Activated CD8-positive, alpha-beta memory T cell treated with anti-CD3 and anti-CD28 coated beads, Interleukin-2, amount 10 ng/mL, durations not matched to agents 7 days and 5 days (primary cell): Measurements from ENCODE around the gene PXYLP1. TPM values are rescaled to one million over a fixed set of nuclear protein-coding genes. Genes with fewer than 3 reads are reported as not detected.
A peak's percentile ranks its signal among the peaks of the same experiment; 100 is the strongest.
"Not testable (repeated sequence)": the region's sequence is repeated elsewhere in the genome, so short reads cannot be mapped to it uniquely, and the experiment has no call there.

Experiments used
- ATAC-seq: fragments of 150-1000 bp; cut with Tn5 transposase; one replicate; pipeline ENCODE4 v1.10.0; 2021; ENCODE audit warnings: moderate library complexity
- CTCF ChIA-PET: fragments of 350-600 bp; sonication (Branson Sonifier 250); formaldehyde crosslinking; loops from one replicate; lab custom pipeline; 2021; ENCODE audit warnings: antibody characterized with exemption; lab: Charles Lee
- DNase-seq: peaks from one replicate; pipeline ENCODE4 v3.0.0-alpha.2; 2020
- H3K27ac Mint-ChIP-seq: one replicate; pipeline ENCODE4 v1.8.0; 2021; ENCODE audit warnings: mild to moderate bottlenecking, mixed read lengths
- H3K27me3 Mint-ChIP-seq: one replicate; pipeline ENCODE4 v1.8.0; 2021; ENCODE audit warnings: mixed read lengths
- H3K36me3 Mint-ChIP-seq: one replicate; pipeline ENCODE4 v1.8.0; 2021; ENCODE audit warnings: mild to moderate bottlenecking, mixed read lengths
- H3K4me1 Mint-ChIP-seq: one replicate; pipeline ENCODE4 v1.8.0; 2021; ENCODE audit warnings: mixed read lengths
- H3K4me3 Mint-ChIP-seq: one replicate; pipeline ENCODE4 v1.8.0; 2021; ENCODE audit warnings: mild to moderate bottlenecking, moderate library complexity, mixed read lengths
- H3K9me3 Mint-ChIP-seq: one replicate; pipeline ENCODE4 v1.8.0; 2022; ENCODE audit warnings: low read depth, mixed read lengths
- total RNA-seq, 2 experiments: library from RNA; stranded (reverse); gene quantifications; one replicate each; pipeline ENCODE4 v1.2.3, GENCODE V29; 2021

Gene PXYLP1
- total RNA-seq, 2 experiments from 2014 or later: 10.3 to 18.4 TPM

DNA sequence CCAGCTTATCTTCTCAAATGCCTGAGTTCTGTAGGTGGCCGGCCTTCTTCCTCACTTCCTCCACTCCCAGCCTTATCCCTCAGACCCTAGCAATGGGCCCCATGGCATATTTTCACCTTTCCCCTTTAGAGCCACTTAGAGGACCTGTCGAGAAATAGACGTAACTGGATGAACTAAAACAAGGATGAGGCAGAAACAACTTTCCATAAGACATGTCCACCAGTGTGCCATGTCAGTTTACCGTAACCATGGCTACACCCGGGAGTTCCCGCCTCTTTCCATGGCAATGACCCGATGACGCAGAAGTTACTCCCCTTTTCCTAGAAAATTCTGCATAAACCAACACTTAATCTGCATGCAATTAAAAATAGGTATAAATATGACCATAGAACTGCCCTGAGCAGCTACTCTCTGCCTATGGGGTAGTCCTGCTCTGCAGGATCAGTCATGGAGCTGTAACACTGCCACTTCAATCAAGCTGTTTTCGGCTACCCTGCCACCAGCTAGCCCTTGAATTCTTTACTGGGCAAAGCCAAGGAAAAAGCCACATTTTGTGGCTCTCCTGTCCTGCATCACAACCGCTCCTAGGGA, 81.6 kb downstream of the PXYLP1 start:
- Mint-ChIP-seq H3K9me3 (no peaks in the 10 kb centered on the region), H3K4me1 (peaks cover 30% of the 10 kb centered on the region), H3K27ac (no peak overlapping the region), H3K36me3 (no peaks in the 10 kb centered on the region), H3K27me3 (no peaks in the 10 kb centered on the region), H3K4me3 (no peak overlapping the region)
- DNase-seq: no peak
- ATAC-seq: no peak
- CTCF ChIA-PET: interaction anchor here (1.0 to 17.8 kb wide), 9 partner anchors 10 to 248 kb away, joined by 4 to 334 read pairs (median 10); no protein-coding TSS in a partner anchor

- H3K27me3 Mint-ChIP-seq, H3K27ac Mint-ChIP-seq, H3K9me3 Mint-ChIP-seq, DNase-seq, H3K4me3 Mint-ChIP-seq, ATAC-seq, H3K36me3 Mint-ChIP-seq: not testable (repeated sequence)
- CTCF ChIA-PET: interaction anchor here (0.7 to 17.8 kb wide), 6 partner anchors 12 to 142 kb away, joined by 3 to 334 read pairs (median 5); no protein-coding TSS in a partner anchor
- peaks cover 25% of the 10 kb centered on the region for H3K4me1 Mint-ChIP-seq
Observed at GRCh38 chr3:141314415-141314814, 82.8 kb downstream of the PXYLP1 start.

DNA sequence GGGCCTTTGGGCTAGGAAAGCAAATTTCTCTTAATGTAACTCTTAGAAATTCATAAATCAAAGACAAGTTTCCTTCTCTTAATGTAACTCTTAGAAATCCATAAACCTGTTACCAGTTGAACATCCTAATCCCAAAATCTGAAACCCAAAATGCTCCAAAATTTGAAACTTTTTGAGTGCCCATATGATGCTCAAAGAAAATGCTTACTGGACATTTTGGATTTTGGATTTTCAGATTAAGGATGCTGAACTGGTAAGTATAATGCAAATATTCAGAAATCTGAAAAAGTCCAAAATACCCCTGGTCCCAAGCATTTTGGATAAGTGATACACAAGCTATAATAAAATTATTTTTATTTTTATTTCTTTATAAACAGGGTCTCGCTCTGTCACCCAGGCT, 85.2 kb downstream of the PXYLP1 start:
- peaks cover 24% of the 10 kb centered on the region for H3K4me1 Mint-ChIP-seq
- CTCF ChIA-PET: interaction anchor here (1.1 kb wide), 1 partner anchor 138 kb away, joined by 3 read pairs; no protein-coding TSS in a partner anchor
- H3K27me3 Mint-ChIP-seq: no peaks in the 10 kb centered on the region
- ATAC-seq (no peak), DNase-seq (no peak)
- H3K4me3 Mint-ChIP-seq: no peak overlapping the region
- no peak overlapping the region for H3K27ac Mint-ChIP-seq
- H3K36me3 Mint-ChIP-seq: peaks cover 6% of the 10 kb centered on the region
- no peaks in the 10 kb centered on the region for H3K9me3 Mint-ChIP-seq

DNA sequence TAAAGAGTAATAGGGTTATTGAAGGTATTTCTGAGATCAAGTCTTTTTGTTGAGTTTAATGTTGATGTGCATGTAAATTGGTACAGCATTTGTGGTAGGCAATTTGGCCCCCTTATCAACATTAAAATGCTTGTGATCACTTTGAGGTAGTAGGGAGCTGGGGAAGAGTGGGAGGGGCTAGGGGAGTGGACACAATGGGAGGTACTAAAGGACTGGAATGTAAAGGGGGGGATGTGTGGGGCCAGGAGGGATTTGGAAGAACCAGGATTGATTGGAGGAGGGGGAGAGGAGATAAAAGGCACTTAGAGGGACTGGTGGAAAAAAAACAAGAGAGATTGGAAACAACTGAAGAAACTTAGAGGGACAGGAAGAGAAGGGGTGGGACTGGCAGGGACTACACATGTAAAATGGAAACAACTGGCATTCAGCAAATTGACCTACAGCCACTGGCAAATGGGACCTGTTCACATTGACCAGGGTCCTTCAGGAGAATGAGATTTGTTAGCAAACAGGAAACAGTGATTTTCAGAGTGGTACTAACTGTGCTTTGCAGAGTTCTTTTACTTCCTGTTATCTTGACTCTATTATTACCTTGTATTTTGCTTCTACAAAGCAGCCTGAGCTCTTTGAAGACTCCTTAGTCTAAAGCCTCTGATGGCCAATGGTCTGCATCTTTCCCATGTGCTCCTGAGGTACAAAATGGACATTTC, 88.9 kb downstream of the PXYLP1 start:
- CTCF ChIA-PET: interaction anchor here (1.0 to 1.7 kb wide), 3 partner anchors 9 to 89 kb away, joined by 3 to 6 read pairs (median 3); partner anchors contain the start of gene PXYLP1
- ATAC-seq (no peak), DNase-seq (no peak)
- Mint-ChIP-seq H3K4me1 (peaks cover 13% of the 10 kb centered on the region), H3K27me3 (no peaks in the 10 kb centered on the region), H3K4me3 (no peak overlapping the region), H3K27ac (peak overlapping the region; percentile 49), H3K36me3 (peaks cover 6% of the 10 kb centered on the region), H3K9me3 (no peaks in the 10 kb centered on the region)

GRCh38 chr3:141321109-141321497, 89.5 kb downstream of the PXYLP1 start:
- DNase-seq: no peak
- no peaks in the 10 kb centered on the region for H3K9me3 Mint-ChIP-seq
- ATAC-seq: no peak
- no peak overlapping the region for H3K27ac Mint-ChIP-seq
- CTCF ChIA-PET: interaction anchor here (1.0 to 1.7 kb wide), 3 partner anchors 9 to 90 kb away, joined by 3 to 6 read pairs (median 3); partner anchors contain the start of gene PXYLP1
- H3K36me3 Mint-ChIP-seq: peaks cover 6% of the 10 kb centered on the region
- H3K4me3 Mint-ChIP-seq: no peak overlapping the region
- H3K4me1 Mint-ChIP-seq: peaks cover 13% of the 10 kb centered on the region
- H3K27me3 Mint-ChIP-seq: no peaks in the 10 kb centered on the region

GRCh38 chr3:141323936-141324704, 92.5 kb downstream of the PXYLP1 start:
- CTCF ChIA-PET: interaction anchor here (1.0 to 2.5 kb wide), 4 partner anchors 12 to 604 kb away, joined by 3 to 10 read pairs (median 6); no protein-coding TSS in a partner anchor
- peaks cover 22% of the 10 kb centered on the region for H3K4me1 Mint-ChIP-seq
- H3K4me3 Mint-ChIP-seq: no peak overlapping the region
- no peaks in the 10 kb centered on the region for H3K9me3 Mint-ChIP-seq
- H3K27ac Mint-ChIP-seq: no peak overlapping the region
- no peaks in the 10 kb centered on the region for H3K27me3 Mint-ChIP-seq
- peaks cover 8% of the 10 kb centered on the region for H3K36me3 Mint-ChIP-seq
- ATAC-seq (no peak), DNase-seq (no peak)

DNA sequence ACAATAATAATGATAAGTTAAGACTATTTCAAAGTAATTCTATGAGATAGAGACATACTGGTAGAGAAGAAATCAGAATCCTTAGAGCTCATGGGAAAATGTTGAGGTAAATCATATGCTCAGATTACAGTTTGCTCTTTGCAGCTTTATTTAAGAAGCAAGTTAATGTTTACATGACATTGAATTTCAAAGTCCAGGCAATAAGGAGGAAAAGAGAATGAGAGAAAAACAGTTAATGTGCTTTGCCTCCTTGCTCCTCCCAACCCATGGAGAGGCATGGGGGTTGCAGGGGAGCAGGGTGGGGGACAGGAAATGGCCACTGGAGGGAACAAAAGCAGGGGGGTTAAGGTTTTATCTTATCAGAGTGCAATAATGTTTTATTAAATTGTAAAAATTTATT, 94.5 kb downstream of the PXYLP1 start:
- CTCF ChIA-PET: interaction anchor here (1.5 kb wide), 1 partner anchor 116 kb away, joined by 3 read pairs; no protein-coding TSS in a partner anchor
- DNase-seq: no peak

GRCh38 chr3:141326626-141327025, 95.0 kb downstream of the PXYLP1 start:
- H3K27me3 Mint-ChIP-seq: no peaks in the 10 kb centered on the region
- CTCF ChIA-PET: interaction anchor here (1.5 kb wide), 1 partner anchor 115 kb away, joined by 3 read pairs; no protein-coding TSS in a partner anchor
- H3K4me3 Mint-ChIP-seq: no peak overlapping the region
- DNase-seq (no peak), ATAC-seq (no peak)
- H3K4me1 Mint-ChIP-seq: peaks cover 9% of the 10 kb centered on the region
- H3K27ac Mint-ChIP-seq: no peak overlapping the region
- peaks cover 2% of the 10 kb centered on the region for H3K36me3 Mint-ChIP-seq
- no peaks in the 10 kb centered on the region for H3K9me3 Mint-ChIP-seq

More for the DNA sequence above, 94.5 kb downstream of the PXYLP1 start:
- Mint-ChIP-seq H3K4me1 (peaks cover 13% of the 10 kb centered on the region), H3K9me3 (no peaks in the 10 kb centered on the region), H3K27me3 (no peaks in the 10 kb centered on the region), H3K4me3 (no peak overlapping the region), H3K27ac (no peak overlapping the region), H3K36me3 (peaks cover 2% of the 10 kb centered on the region)
- no peak for ATAC-seq

- no peak overlapping the region for H3K27ac Mint-ChIP-seq
- peaks cover 2% of the 10 kb centered on the region for H3K36me3 Mint-ChIP-seq
- ATAC-seq (peak; percentile 20), DNase-seq (no peak)
- CTCF ChIA-PET: no interaction called here
- H3K4me1 Mint-ChIP-seq: peaks cover 9% of the 10 kb centered on the region
- H3K27me3 Mint-ChIP-seq: no peaks in the 10 kb centered on the region
- no peak overlapping the region for H3K4me3 Mint-ChIP-seq
- H3K9me3 Mint-ChIP-seq: no peaks in the 10 kb centered on the region
Observed at GRCh38 chr3:141328286-141329166, 96.9 kb downstream of the PXYLP1 start.

DNA sequence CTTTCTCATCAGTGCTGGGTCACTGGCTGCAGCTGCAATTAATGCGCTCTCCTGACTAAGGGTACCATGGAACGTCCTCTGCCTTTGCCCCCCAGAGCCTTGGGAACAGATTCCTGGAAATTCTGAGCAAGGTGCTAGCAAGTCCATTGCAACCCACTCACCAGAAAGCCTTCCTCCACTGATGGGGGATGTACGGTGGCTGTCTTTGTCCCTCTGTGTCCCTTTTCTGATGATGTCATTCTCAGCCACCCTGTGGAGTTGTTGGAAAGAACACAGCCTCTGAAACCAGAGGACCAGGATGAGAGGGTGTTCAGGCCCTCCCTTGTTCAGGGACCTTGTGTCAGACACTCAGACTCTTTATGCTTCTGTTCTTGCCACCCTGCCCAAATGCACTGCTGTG, 98.6 kb downstream of the PXYLP1 start:
- Mint-ChIP-seq H3K36me3 (peaks cover 2% of the 10 kb centered on the region), H3K27ac (no peak overlapping the region), H3K4me1 (peaks cover 9% of the 10 kb centered on the region), H3K9me3 (no peaks in the 10 kb centered on the region), H3K27me3 (no peaks in the 10 kb centered on the region), H3K4me3 (no peak overlapping the region)
- CTCF ChIA-PET: interaction anchor here (2.8 kb wide), 1 partner anchor 19 kb away, joined by 8 read pairs; no protein-coding TSS in a partner anchor
- DNase-seq (no peak), ATAC-seq (no peak)

DNA sequence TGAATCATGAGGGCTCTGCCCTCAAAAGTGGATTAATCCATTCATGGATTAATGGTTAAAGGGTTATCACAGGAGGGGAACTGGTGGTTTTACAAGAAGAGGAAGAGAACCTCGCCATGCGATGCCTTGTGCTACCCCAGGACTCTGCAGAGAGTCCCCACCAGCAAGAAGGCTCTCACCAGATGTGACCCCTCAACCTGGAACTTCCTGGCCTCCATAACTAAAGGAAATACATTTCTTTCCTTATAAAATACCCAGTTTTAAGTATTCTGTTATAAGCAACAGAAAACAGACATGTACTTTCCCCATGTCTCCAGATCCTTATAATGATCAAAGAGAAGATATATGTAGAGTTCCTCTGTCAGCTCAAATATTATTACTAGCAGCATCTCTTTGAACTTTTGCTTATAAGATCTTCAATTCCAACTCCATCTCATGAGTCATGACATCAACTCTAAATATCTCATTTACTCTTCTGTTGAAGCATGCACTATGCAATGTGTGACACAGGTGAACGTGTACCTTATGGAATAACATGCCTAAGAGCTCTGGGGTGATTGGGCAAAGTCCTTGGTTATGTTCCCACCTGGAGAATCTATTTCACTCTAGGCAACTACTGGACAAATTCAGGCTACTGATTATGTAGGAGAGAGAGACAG, 99.2 kb downstream of the PXYLP1 start:
- H3K36me3 Mint-ChIP-seq: peaks cover 2% of the 10 kb centered on the region
- CTCF ChIA-PET: interaction anchor here (0.7 to 2.8 kb wide), 3 partner anchors 19 to 30 kb away, joined by 3 to 8 read pairs (median 4); no protein-coding TSS in a partner anchor
- no peak for ATAC-seq

More for the DNA sequence above, 99.2 kb downstream of the PXYLP1 start:
- Mint-ChIP-seq H3K4me3 (no peak overlapping the region), H3K4me1 (peaks cover 9% of the 10 kb centered on the region), H3K27ac (no peak overlapping the region), H3K27me3 (no peaks in the 10 kb centered on the region), H3K9me3 (no peaks in the 10 kb centered on the region)
- no peak for DNase-seq
